K562 (cell line): ENCODE results near the gene GRB10. TPM values are rescaled to one million over a fixed set of nuclear protein-coding genes. Genes with fewer than 3 reads are reported as not detected.

ENCODE experiments used
- ATAC-seq: fragments of 200-7000 bp; cut with Tn5 transposase; 3 replicates; pipeline ENCODE4 v1.9.1; 2020; ENCODE audit warnings: moderate library complexity
- BruUV-seq: library from RNA; stranded (reverse); fragments of 400-500 nt; replicated peaks from 2 replicates; lab custom pipeline; 2021; lab: Mats Ljungman, UMichigan
- CTCF ChIA-PET: fragments of 300-600 bp; formaldehyde crosslinking; extraction: SDS; loops from one replicate; lab custom pipeline; 2021; ENCODE audit warnings: low intra/inter-chr PET ratio; lab: Yijun Ruan, JAX
- POLR2A ChIA-PET: fragments of 300-600, 350-650 bp; sonication (Branson Sonifier 250); formaldehyde crosslinking; extraction: SDS; loops from one replicate; lab custom pipeline; 2021; ENCODE audit warnings: antibody characterized with exemption, inconsistent platforms; lab: Yijun Ruan, JAX
- DNase-seq, 4 experiments: peaks; one replicate each; pipeline versions ENCODE4 v3.0.0 to v3.0.0-alpha.2; 2011 to 2018; ENCODE audit warnings: low spot score in 3 of 4, mixed read lengths in 3 of 4; ENCODE audit errors: extremely low read depth in 1 of 4
- FAIRE-seq: peaks from 2 replicates; lab custom pipeline; 2011; peaks lifted over from hg19 to GRCh38; lab: Jason Lieb, UNC
- H2AFZ ChIP-seq: 2 replicates; pipeline ENCODE4 v1.6.0; 2011; ENCODE audit warnings: low read depth, low read length, control low read depth, inconsistent platforms
- H3K27ac ChIP-seq: fragments of 200-600 bp; 3 replicates; pipeline ENCODE4 v1.8.0; 2011; ENCODE audit warnings: low read depth, mild to moderate bottlenecking, control low read depth, inconsistent platforms, low read length, moderate library complexity, mixed read lengths; ENCODE audit errors: extremely low read depth
- H3K27me3 ChIP-seq, 2 experiments: fragments of 300-600 bp in 1 of 2; 2 replicates in 1 of 2; 3 replicates in 1 of 2; pipeline versions ENCODE4 v1.6.0 to v1.8.0; 2011; ENCODE audit warnings: inconsistent platforms in 2 of 2, low read length in 2 of 2, mild to moderate bottlenecking in 1 of 2, mixed read lengths in 1 of 2, moderate library complexity in 1 of 2; ENCODE audit not compliant: control insufficient read depth in 2 of 2, insufficient read depth in 2 of 2
- H3K36me3 ChIP-seq: fragments of 300-600 bp; 3 replicates; pipeline ENCODE4 v1.8.0; 2011; ENCODE audit warnings: mild to moderate bottlenecking, low read length, inconsistent platforms; ENCODE audit not compliant: control insufficient read depth, insufficient read depth
- H3K4me1 ChIP-seq, 2 experiments: fragments of 200-600 bp in 1 of 2; replicated peaks in 1 of 2; 2 replicates in 1 of 2; 3 replicates in 1 of 2; pipeline versions ENCODE4 v1.5.1 to v1.8.0; 2011; ENCODE audit warnings: inconsistent platforms in 2 of 2, low read length in 2 of 2, mild to moderate bottlenecking in 1 of 2, mixed read lengths in 1 of 2, moderate library complexity in 1 of 2; ENCODE audit not compliant: control insufficient read depth in 2 of 2, insufficient read depth in 2 of 2
- H3K4me2 ChIP-seq: 2 replicates; pipeline ENCODE4 v1.6.1; 2011; ENCODE audit warnings: low read length, control low read depth, inconsistent platforms, mixed read lengths; ENCODE audit not compliant: insufficient read depth
- H3K4me3 ChIP-seq: fragments of 200-600 bp; sonication (generic), shearing (Covaris generic); 2 replicates; pipeline ENCODE4 v1.5.1; 2016; ENCODE audit warnings: control low read depth, inconsistent platforms
- H3K79me2 ChIP-seq: fragments of 200-600 bp; 3 replicates; pipeline ENCODE4 v1.8.0; 2011; ENCODE audit warnings: low read length, inconsistent platforms; ENCODE audit not compliant: control insufficient read depth, insufficient read depth
- H3K9ac ChIP-seq, 2 experiments: 2 replicates each; pipeline versions ENCODE4 v1.6.0 to v1.6.1; 2011; ENCODE audit warnings: low read depth in 2 of 2, low read length in 2 of 2, control low read depth in 1 of 2, inconsistent platforms in 1 of 2, mild to moderate bottlenecking in 1 of 2, mixed read lengths in 1 of 2; ENCODE audit not compliant: insufficient read depth in 1 of 2
- H3K9me1 ChIP-seq: one replicate; pipeline ENCODE4 v1.6.0; 2011; ENCODE audit warnings: inconsistent platforms, mild to moderate bottlenecking, low read length, moderate library complexity; ENCODE audit not compliant: control insufficient read depth, insufficient read depth
- H3K9me3 ChIP-seq: replicated peaks from 2 replicates; pipeline ENCODE4 v1.5.1; 2011; ENCODE audit warnings: low read depth, low read length, inconsistent platforms; ENCODE audit not compliant: control insufficient read depth, insufficient read depth
- H4K20me1 ChIP-seq: replicated peaks from 2 replicates; pipeline ENCODE4 v1.6.1; 2011; ENCODE audit warnings: low read length, inconsistent platforms, mixed read lengths; ENCODE audit not compliant: control insufficient read depth, insufficient read depth
- EZH2 ChIP-seq: IDR thresholded peaks from 2 replicates; pipeline ENCODE4 v1.6.1; 2012; ENCODE audit warnings: low read depth, mild to moderate bottlenecking, inconsistent platforms, low read length, borderline replicate concordance
- FOSL1 ChIP-seq: fragments of 200-800 bp; sonication (Bioruptor generic); conservative IDR thresholded peaks from 2 replicates; pipeline ENCODE4 v1.6.1; 2016; ENCODE audit warnings: missing genetic modification characterization, missing compliant biosample characterization
- GTF3C2 ChIP-seq: IDR thresholded peaks from 3 replicates; pipeline ENCODE4 v1.6.1; 2011; ENCODE audit warnings: borderline replicate concordance, mild to moderate bottlenecking, moderate library complexity; ENCODE audit not compliant: insufficient read length; ENCODE audit errors: extremely low read depth
- HDAC8 ChIP-seq: fragments of 450-650 bp; IDR thresholded peaks from 2 replicates; pipeline ENCODE4 v1.6.1; 2016; ENCODE audit warnings: mild to moderate bottlenecking, missing genetic modification characterization, moderate library complexity, missing compliant biosample characterization
- HMG20A ChIP-seq: fragments of 450-650 bp; formaldehyde crosslinking; conservative IDR thresholded peaks from 2 replicates; pipeline ENCODE4 v1.4.0; 2020; ENCODE audit warnings: mild to moderate bottlenecking, mixed read lengths
- HNRNPLL ChIP-seq: fragments of 200-400 bp; formaldehyde crosslinking; IDR thresholded peaks from 2 replicates; pipeline ENCODE4 v1.6.1; 2017; ENCODE audit warnings: low read length, low read depth, mild to moderate bottlenecking; ENCODE audit not compliant: poor library complexity, severe bottlenecking
- ID3 ChIP-seq, 2 experiments: fragments of 250-450 bp in 1 of 2; fragments of 450-650 bp in 1 of 2; sonication (Bioruptor Pico) in 1 of 2; IDR thresholded peaks; 2 replicates each; pipeline versions ENCODE4 v1.6.1 to v1.8.0; 2016 to 2021; ENCODE audit warnings: mild to moderate bottlenecking in 2 of 2, moderate library complexity in 2 of 2, missing compliant biosample characterization in 1 of 2, missing genetic modification characterization in 1 of 2
- MEF2D ChIP-seq: conservative IDR thresholded peaks from 2 replicates; pipeline ENCODE4 v1.6.1; 2016; ENCODE audit warnings: low read depth, missing genetic modification characterization, missing compliant biosample characterization
- RBM15 ChIP-seq: fragments of 200-400 bp; formaldehyde crosslinking; IDR thresholded peaks from 2 replicates; pipeline ENCODE4 v1.6.1; 2018; ENCODE audit warnings: mild to moderate bottlenecking, low read length, moderate library complexity; ENCODE audit not compliant: insufficient read depth
- SMC3 ChIP-seq: conservative IDR thresholded peaks from 2 replicates; pipeline ENCODE4 v1.6.1; 2011; ENCODE audit warnings: low read depth, low read length, improper control_type of control experiment; ENCODE audit not compliant: insufficient read depth
- ZBTB43 ChIP-seq: sonication (generic); formaldehyde crosslinking; IDR thresholded peaks from 2 replicates; pipeline ENCODE4 v1.8.0; 2023; ENCODE audit warnings: mild to moderate bottlenecking, missing genetic modification reagents
- ZNF561 ChIP-seq: fragments of 450-650 bp; formaldehyde crosslinking; conservative IDR thresholded peaks from 2 replicates; pipeline ENCODE4 v1.4.0; 2020; ENCODE audit warnings: mild to moderate bottlenecking, moderate library complexity
- ZNF586 ChIP-seq: fragments of 450-650 bp; formaldehyde crosslinking; conservative IDR thresholded peaks from 2 replicates; pipeline ENCODE4 v1.4.0; 2020; ENCODE audit warnings: mild to moderate bottlenecking, moderate library complexity
- WGBS: fragments of 100-300 bp; shearing (Covaris generic); methylation state at CpG from one replicate; pipeline ENCODE4 v1.1.6; 2016; ENCODE audit warnings: low coverage, mixed read lengths; ENCODE audit not compliant: insufficient coverage; ENCODE audit errors: missing lambda C conversion rate; 5-methylcytosine and 5-hydroxymethylcytosine counted together
- in situ Hi-C: fragments of 300-500 bp; cut with MboI; formaldehyde crosslinking; loops from 4 replicates; pipeline ENCODE4 v1.15.0; 2018; ENCODE audit warnings: inconsistent platforms, mixed read lengths
- intact Hi-C: fragments of 100-400 bp; cut with micrococcal nuclease; formaldehyde crosslinking; loops from 2 replicates; pipeline ENCODE4 v1.14.2; 2022
- polyA plus RNA-seq, 8 experiments: library from polyadenylated mRNA; depleted of rRNA in 4 of 8; stranded (reverse) in 5 of 8; unstranded in 3 of 8; fragments of >200 nt; fragmentation: Nextera tagmentation in 2 of 8; fragmentation: Illumina TruSeq in 1 of 8; extraction: Ambion mirVana in 2 of 8; extraction: Trizol in 1 of 8; gene quantifications; 2 replicates each; pipeline versions ENCODE4 v1.2.1 to v1.2.3, GENCODE V29; 2011 to 2014; ENCODE audit warnings: inconsistent platforms in 1 of 8, missing spikeins in 1 of 8
- total RNA-seq, 7 experiments: library from RNA; depleted of rRNA in 6 of 7; stranded (reverse); fragments of >200 nt in 6 of 7; fragmentation: Illumina TruSeq in 2 of 7; extraction: Trizol in 2 of 7; gene quantifications; 2 replicates each; pipeline versions ENCODE4 v1.2.1 to v1.2.3, GENCODE V29; 2011 to 2021; ENCODE audit warnings: low replicate concordance in 1 of 7
- TF ChIP-seq, protein P1 (sequence below): sonication (generic); formaldehyde crosslinking; IDR thresholded peaks from 2 replicates; pipeline ENCODE4 v1.9.0; 2022; ENCODE audit warnings: mild to moderate bottlenecking, missing genetic modification reagents

GRB10 gene
- total and polyA plus RNA-seq, 9 of the 15 experiments (the other 6 are each of a cell fraction or from before 2014, with no cell fraction given): 8.9 to 88.5 (median 40.7) TPM

DNA sequence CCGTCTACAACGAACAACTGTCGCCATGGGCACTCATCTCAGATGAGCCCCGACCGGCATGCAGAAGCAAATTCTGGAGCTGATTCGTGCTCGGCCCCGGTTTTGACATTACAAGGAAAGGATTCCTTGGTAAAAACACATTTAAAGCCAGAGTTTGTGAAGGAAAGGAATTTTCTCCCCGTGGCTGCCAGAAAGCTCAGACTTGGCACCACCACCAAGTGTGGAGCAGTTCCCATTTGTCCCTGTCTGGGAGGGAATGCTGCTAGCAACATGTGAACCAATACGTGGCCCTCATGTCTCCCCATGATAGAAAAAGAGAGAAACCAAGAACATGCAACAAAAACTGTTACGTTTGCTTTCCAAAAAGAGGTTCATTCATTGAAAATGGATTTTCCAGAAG is 162.3 kb downstream of the GRB10 start (continued):
- TF ChIP-seq ZBTB43 (CRISPR knock-in tag) (no peak), MEF2D (tag) (no peak), GTF3C2 (no peak), SMC3 (no peak), FOSL1 (tag) (no peak)

- Histone ChIP-seq H3K9ac (no peak overlapping the region), H4K20me1 (peaks cover 3% of the 10 kb centered on the region; the same call in 1 of the 2 replicates), H2AFZ (no peak overlapping the region), H3K27ac (no peak overlapping the region), H3K79me2 (no peaks in the 10 kb centered on the region), H3K27me3 (no peaks in the 10 kb centered on the region), H3K36me3 (peaks cover 54% of the 10 kb centered on the region; the same call in 2 of the 3 replicates), H3K4me3 (no peak overlapping the region), H3K4me2 (no peak overlapping the region), H3K4me1 (no peaks in the 10 kb centered on the region), H3K9me1 (no peaks in the 10 kb centered on the region), H3K9me3 (no peaks in the 10 kb centered on the region)
- POLR2A ChIA-PET: no interaction called here
- CTCF ChIA-PET: no interaction called here
- WGBS: 94% methylated on average over 13 of the region's 14 CpGs
- BruUV-seq: no TSS peak
- FAIRE-seq: no peak
- in situ Hi-C loops (no loop called here), intact Hi-C loops (no loop called here)
- TF ChIP-seq HMG20A (CRISPR knock-in tag): no peak
- no peak for TF ChIP-seq ID3 (CRISPR knock-in tag; IDR thresholded peaks at IDR 0.05)
- no peak for TF ChIP-seq ID3 (tag; IDR thresholded peaks at IDR 0.05)
- TF ChIP-seq ZNF561 (CRISPR knock-in tag): no peak
- TF ChIP-seq HDAC8 (tag): no peak
- TF ChIP-seq RBM15: no peak
- TF ChIP-seq HNRNPLL: no peak
- no peak for TF ChIP-seq ZNF586 (CRISPR knock-in tag)
- TF ChIP-seq, protein P1, sequence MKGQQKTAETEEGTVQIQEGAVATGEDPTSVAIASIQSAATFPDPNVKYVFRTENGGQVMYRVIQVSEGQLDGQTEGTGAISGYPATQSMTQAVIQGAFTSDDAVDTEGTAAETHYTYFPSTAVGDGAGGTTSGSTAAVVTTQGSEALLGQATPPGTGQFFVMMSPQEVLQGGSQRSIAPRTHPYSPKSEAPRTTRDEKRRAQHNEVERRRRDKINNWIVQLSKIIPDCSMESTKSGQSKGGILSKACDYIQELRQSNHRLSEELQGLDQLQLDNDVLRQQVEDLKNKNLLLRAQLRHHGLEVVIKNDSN (CRISPR knock-in tag): no peak
- no peak for TF ChIP-seq EZH2
- no peak for ATAC-seq
- DNase-seq: no peak
These were observed 163.0 kb downstream of the GRB10 start for GRCh38 chr7:50619684-50620083.
